Vagina (tissue), 2 donors: Measurements from ENCODE around the gene CAND2.

Experiments
- POLR2A ChIP-seq, 2 donors: fragments of 450-650 bp; IDR thresholded peaks; one replicate each; pipeline ENCODE4 v1.6.1; 2017; ENCODE audit warnings: antibody characterized with exemption in 2 of 2, mild to moderate bottlenecking in 2 of 2, moderate library complexity in 2 of 2
- POLR2AphosphoS5 ChIP-seq, 2 donors: sonication (generic); formaldehyde crosslinking; IDR thresholded peaks; one replicate each; pipeline ENCODE4 v1.9.0; 2017; ENCODE audit warnings: antibody characterized with exemption in 2 of 2, mild to moderate bottlenecking in 2 of 2, low read depth in 1 of 2; ENCODE audit not compliant: insufficient read depth in 1 of 2
- TF ChIP-seq, protein P1 (sequence below), 3 experiments: fragments of 450-650 bp in 2 of 3; fragments of 200-600 bp in 1 of 3; sonication (generic) in 1 of 3; IDR thresholded peaks; one replicate each; pipeline ENCODE4 v1.5.1; 2017 to 2019; ENCODE audit warnings: antibody characterized with exemption in 3 of 3, mild to moderate bottlenecking in 2 of 3, moderate library complexity in 2 of 3

DNA sequence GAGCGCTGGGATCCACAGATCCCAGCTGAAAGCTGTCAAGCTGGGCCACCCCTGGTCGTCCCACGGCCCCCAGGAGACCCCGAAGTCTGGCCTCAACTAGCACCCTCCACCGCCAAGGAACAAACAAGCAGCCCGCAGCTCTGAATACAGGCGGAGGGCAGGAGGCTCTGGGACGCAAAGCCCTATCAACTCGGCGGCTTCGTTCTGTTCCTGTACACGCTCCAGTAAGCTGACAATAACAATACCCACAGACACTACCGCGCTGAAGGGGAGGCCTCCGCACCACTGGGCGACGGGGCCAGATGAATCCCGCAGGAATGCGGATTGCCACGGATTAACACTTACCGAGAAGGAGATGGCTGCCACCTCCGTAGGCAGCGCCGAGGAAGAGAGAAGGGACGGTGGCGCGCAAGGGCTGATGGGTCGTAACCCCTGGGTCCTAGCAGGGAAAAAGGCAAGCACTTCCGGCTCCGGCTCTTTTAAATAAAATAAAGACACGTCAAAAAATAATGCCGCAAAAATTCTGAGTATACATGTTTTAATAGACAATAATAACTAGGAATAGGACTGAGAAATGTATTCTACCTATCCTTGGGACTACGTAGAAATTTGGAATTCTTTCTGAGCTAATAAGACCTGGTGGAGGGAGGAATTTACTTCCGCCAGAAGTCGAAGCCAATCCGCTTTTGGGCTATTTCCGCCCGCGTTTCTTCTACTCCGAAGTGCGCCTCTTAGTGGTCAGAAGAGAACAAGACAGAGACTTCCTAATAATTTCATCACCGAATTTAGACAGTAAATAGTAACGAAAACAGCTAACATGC, 44.9 kb downstream of the CAND2 start, which contains the start of gene RPL32:
- TF ChIP-seq, protein P1, sequence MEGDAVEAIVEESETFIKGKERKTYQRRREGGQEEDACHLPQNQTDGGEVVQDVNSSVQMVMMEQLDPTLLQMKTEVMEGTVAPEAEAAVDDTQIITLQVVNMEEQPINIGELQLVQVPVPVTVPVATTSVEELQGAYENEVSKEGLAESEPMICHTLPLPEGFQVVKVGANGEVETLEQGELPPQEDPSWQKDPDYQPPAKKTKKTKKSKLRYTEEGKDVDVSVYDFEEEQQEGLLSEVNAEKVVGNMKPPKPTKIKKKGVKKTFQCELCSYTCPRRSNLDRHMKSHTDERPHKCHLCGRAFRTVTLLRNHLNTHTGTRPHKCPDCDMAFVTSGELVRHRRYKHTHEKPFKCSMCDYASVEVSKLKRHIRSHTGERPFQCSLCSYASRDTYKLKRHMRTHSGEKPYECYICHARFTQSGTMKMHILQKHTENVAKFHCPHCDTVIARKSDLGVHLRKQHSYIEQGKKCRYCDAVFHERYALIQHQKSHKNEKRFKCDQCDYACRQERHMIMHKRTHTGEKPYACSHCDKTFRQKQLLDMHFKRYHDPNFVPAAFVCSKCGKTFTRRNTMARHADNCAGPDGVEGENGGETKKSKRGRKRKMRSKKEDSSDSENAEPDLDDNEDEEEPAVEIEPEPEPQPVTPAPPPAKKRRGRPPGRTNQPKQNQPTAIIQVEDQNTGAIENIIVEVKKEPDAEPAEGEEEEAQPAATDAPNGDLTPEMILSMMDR (IDR thresholded peaks at IDR 0.05): peak; percentile 60 to 82 (median 65)
- peak in 1 of 2 donors; percentile 69 for TF ChIP-seq POLR2A (IDR thresholded peaks at IDR 0.05)
- TF ChIP-seq POLR2AphosphoS5 (IDR thresholded peaks at IDR 0.05; ENCODE audit: insufficient read depth in 1 of 2, low read depth in 1 of 2): peak; percentile 97 to 98
